Chondrocyte (in vitro differentiated cells): ENCODE results near the gene NDUFAF7. TPM values are rescaled to one million over a fixed set of nuclear protein-coding genes. Genes with fewer than 3 reads are reported as not detected.

Experiments
- DNase-seq: peaks from one replicate; pipeline ENCODE4 v3.0.0; 2021; ENCODE audit warnings: mixed read lengths, low spot score
- H3K27ac Mint-ChIP-seq: one replicate; pipeline ENCODE4 v1.8.0; 2021; ENCODE audit warnings: mild to moderate bottlenecking, moderate library complexity, mixed read lengths; ENCODE audit not compliant: unreplicated experiment
- H3K27me3 Mint-ChIP-seq: 2 replicates; pipeline ENCODE4 v1.8.0; 2021; ENCODE audit warnings: low read depth, mixed read lengths
- H3K36me3 Mint-ChIP-seq: 2 replicates; pipeline ENCODE4 v1.8.0; 2021; ENCODE audit warnings: low read depth, mixed read lengths
- H3K4me1 Mint-ChIP-seq: 2 replicates; pipeline ENCODE4 v1.8.0; 2021; ENCODE audit warnings: low read depth, mild to moderate bottlenecking, mixed read lengths
- H3K4me3 Mint-ChIP-seq: one replicate; pipeline ENCODE4 v1.8.0; 2021; ENCODE audit warnings: mild to moderate bottlenecking, moderate library complexity, mixed read lengths; ENCODE audit not compliant: unreplicated experiment
- H3K9me3 Mint-ChIP-seq: 2 replicates; pipeline ENCODE4 v1.8.0; 2021; ENCODE audit warnings: low read depth, mixed read lengths
- CTCF ChIP-seq: fragments of 200-600 bp; sonication (generic); IDR thresholded peaks from 2 replicates; pipeline ENCODE4 v1.5.0; 2021; ENCODE audit warnings: antibody characterized with exemption, mild to moderate bottlenecking, moderate library complexity
- total RNA-seq: library from RNA; stranded (reverse); gene quantifications from 3 replicates; pipeline ENCODE4 v1.2.1, GENCODE V29; 2021

Gene NDUFAF7
- total RNA-seq, 1 donor from 2014 or later, result 15.7 TPM

- peaks cover 28% of the 10 kb centered on the region for H3K4me1 Mint-ChIP-seq
- H3K4me3 Mint-ChIP-seq, result no peak overlapping the region
- H3K36me3 Mint-ChIP-seq, result peaks cover 11% of the 10 kb centered on the region
- no peaks in the 10 kb centered on the region for H3K27me3 Mint-ChIP-seq
- H3K27ac Mint-ChIP-seq, result no peak overlapping the region
- no peaks in the 10 kb centered on the region for H3K9me3 Mint-ChIP-seq
- no peak for DNase-seq
- no peak for TF ChIP-seq CTCF
These were observed 31.1 kb downstream of the NDUFAF7 start for GRCh38 chr2:37262522-37262921.

- H3K4me1 Mint-ChIP-seq, result peaks cover 28% of the 10 kb centered on the region
- peaks cover 18% of the 10 kb centered on the region for H3K36me3 Mint-ChIP-seq
- DNase-seq, result no peak
- no peak overlapping the region for H3K4me3 Mint-ChIP-seq
- TF ChIP-seq CTCF, result no peak
- H3K9me3 Mint-ChIP-seq, result no peaks in the 10 kb centered on the region
- peak overlapping the region; percentile 4 for H3K27ac Mint-ChIP-seq
- no peaks in the 10 kb centered on the region for H3K27me3 Mint-ChIP-seq
These were observed 32.4 kb downstream of the NDUFAF7 start for GRCh38 chr2:37263839-37264238.

GRCh38 chr2:37267685-37268084 lies 36.2 kb downstream of the NDUFAF7 start:
- Mint-ChIP-seq H3K27ac (no peak overlapping the region), H3K4me3 (no peak overlapping the region), H3K27me3 (no peaks in the 10 kb centered on the region), H3K36me3 (peaks cover 26% of the 10 kb centered on the region), H3K4me1 (peaks cover 24% of the 10 kb centered on the region), H3K9me3 (no peaks in the 10 kb centered on the region)
- no peak for TF ChIP-seq CTCF
- no peak for DNase-seq

DNA sequence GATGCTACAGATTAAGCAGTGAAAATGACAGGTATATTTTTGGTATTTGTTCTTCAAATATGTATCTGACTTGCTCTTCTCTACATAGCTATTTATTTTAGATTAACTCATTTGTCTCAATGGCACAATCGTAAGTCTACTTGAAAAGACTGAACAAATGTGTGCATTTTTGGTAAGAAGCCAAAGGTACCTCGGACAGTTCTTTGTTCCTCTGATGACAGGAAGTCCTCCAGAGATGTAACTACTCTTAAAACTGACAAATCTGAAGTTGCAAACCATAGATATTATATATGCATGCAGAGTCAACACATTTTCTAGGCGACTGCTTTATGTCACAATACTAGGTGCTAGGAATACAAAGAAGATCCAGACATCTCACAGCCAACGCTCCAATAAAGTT lies 36.7 kb downstream of the NDUFAF7 start:
- Mint-ChIP-seq H3K4me3 (no peak overlapping the region), H3K27me3 (no peaks in the 10 kb centered on the region), H3K36me3 (peaks cover 27% of the 10 kb centered on the region), H3K4me1 (peaks cover 20% of the 10 kb centered on the region), H3K9me3 (no peaks in the 10 kb centered on the region), H3K27ac (no peak overlapping the region)
- no peak for DNase-seq
- TF ChIP-seq CTCF, result no peak

DNA sequence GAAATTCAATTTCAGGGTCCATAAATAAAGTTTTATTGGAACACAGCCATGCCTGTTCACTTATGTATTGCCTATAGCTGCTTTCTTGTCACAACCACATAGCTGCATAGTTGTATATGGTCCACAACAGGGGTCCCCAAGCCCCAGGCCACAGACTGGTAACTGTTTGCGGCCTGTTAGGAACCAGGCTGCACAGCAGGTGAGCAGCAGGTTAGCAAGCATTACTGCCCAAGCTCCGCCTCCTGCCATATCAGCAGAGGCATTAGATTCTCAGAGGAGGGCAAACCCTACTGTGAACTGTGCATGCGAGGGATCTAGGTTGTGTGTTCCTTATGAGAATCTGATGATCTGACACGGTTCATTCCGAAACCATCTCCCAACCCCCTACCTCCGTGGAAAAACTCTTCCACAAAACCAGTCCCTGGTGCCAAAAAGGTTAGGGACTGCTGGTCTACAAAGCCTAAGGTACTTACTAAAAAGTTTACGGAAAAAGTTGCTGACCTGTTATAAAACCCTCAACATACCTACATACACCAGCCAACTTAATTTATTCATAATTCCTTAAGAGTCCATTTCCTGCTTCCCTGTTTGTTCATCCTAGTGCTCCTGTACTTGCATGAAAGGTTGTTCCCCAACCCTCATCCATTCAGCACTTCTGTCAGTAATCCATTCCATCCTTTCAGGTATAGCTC lies 40.1 kb downstream of the NDUFAF7 start:
- no peak for TF ChIP-seq CTCF
- H3K36me3 Mint-ChIP-seq, result peaks cover 34% of the 10 kb centered on the region
- peaks cover 6% of the 10 kb centered on the region for H3K4me1 Mint-ChIP-seq
- no peaks in the 10 kb centered on the region for H3K9me3 Mint-ChIP-seq
- H3K27me3 Mint-ChIP-seq, result no peaks in the 10 kb centered on the region
- H3K27ac Mint-ChIP-seq, result no peak overlapping the region
- no peak overlapping the region for H3K4me3 Mint-ChIP-seq
- no peak for DNase-seq
